Left renal pelvis (tissue), 4 donors: Measurements from ENCODE around the gene AMIGO1. TPM values are rescaled to one million over a fixed set of nuclear protein-coding genes. Genes with fewer than 3 reads are reported as not detected.
"Not testable (repeated sequence)": the region's sequence is repeated elsewhere in the genome, so short reads cannot be mapped to it uniquely, and the experiment has no call there.

ENCODE experiments used
- DNase-seq, 4 donors: peaks; one replicate each; pipeline ENCODE4 v3.0.0-alpha.2; 2013; ENCODE audit warnings: low read depth in 4 of 4, low spot score in 3 of 4
- polyA plus RNA-seq, 4 donors: library from polyadenylated mRNA; unstranded; fragments of 120-200 nt; gene quantifications; one replicate each; pipeline ENCODE4 v1.2.1, GENCODE V29; 2013; ENCODE audit not compliant: insufficient read length in 4 of 4

The AMIGO1 gene
- polyA plus RNA-seq, 4 donors = 8.0 to 9.2 (median 8.7) TPM

GRCh38 chr1:109484519-109484975 lies 25.0 kb downstream of the AMIGO1 start:
- no peak for DNase-seq

GRCh38 chr1:109483672-109484518 lies 25.6 kb downstream of the AMIGO1 start, which contains the start of gene ATXN7L2:
Gene ATXN7L2, plus strand, starts transcription at chr1:109483905. Its CDS starts 49 bp downstream, at chr1:109483954.
- DNase-seq = peak; percentile 76 to 86 (median 83)

GRCh38 chr1:109482791-109483671 lies 26.5 kb downstream of the AMIGO1 start:
- no peak for DNase-seq

GRCh38 chr1:109482242-109482641 lies 27.3 kb downstream of the AMIGO1 start:
- no peak for DNase-seq

- DNase-seq = no peak
Measured at GRCh38 chr1:109481646-109482045, 27.9 kb downstream of the AMIGO1 start.

GRCh38 chr1:109479901-109480300 lies 29.6 kb downstream of the AMIGO1 start:
- DNase-seq = no peak

- no peak for DNase-seq
Measured at GRCh38 chr1:109479311-109479710, 30.2 kb downstream of the AMIGO1 start.

- no peak for DNase-seq
Measured at GRCh38 chr1:109478806-109479205, 30.7 kb downstream of the AMIGO1 start.

- DNase-seq = no peak
Measured at GRCh38 chr1:109477821-109478220, 31.7 kb downstream of the AMIGO1 start.

- DNase-seq = no peak
Measured at GRCh38 chr1:109476825-109477224, 32.7 kb downstream of the AMIGO1 start.

GRCh38 chr1:109475261-109475660 lies 34.3 kb downstream of the AMIGO1 start:
- DNase-seq = no peak

- DNase-seq = no peak
Measured at GRCh38 chr1:109474697-109475096, 34.8 kb downstream of the AMIGO1 start.

GRCh38 chr1:109473284-109474057 lies 36.1 kb downstream of the AMIGO1 start:
- not testable (repeated sequence) for DNase-seq

GRCh38 chr1:109472779-109473178 lies 36.7 kb downstream of the AMIGO1 start:
- no peak for DNase-seq

- no peak for DNase-seq
Measured at GRCh38 chr1:109470245-109470644, 39.3 kb downstream of the AMIGO1 start.

- DNase-seq = no peak
Measured at GRCh38 chr1:109468903-109469302, 40.6 kb downstream of the AMIGO1 start.

GRCh38 chr1:109468061-109468460 lies 41.5 kb downstream of the AMIGO1 start:
- DNase-seq = no peak

GRCh38 chr1:109467301-109467777 lies 42.2 kb downstream of the AMIGO1 start:
- no peak for DNase-seq

GRCh38 chr1:109466452-109467300 lies 42.9 kb downstream of the AMIGO1 start, which contains the start of gene SYPL2:
Gene SYPL2, plus strand, starts transcription at chr1:109466546. Its CDS starts 298 bp downstream, at chr1:109466844.
- no peak for DNase-seq
